GM12864 (cell line): ENCODE results near the gene SLC6A6.

Experiments used
- DNase-seq: peaks from one replicate; pipeline ENCODE4 v3.0.0-alpha.2; 2011; ENCODE audit warnings: low read depth
- H3K4me3 ChIP-seq: 2 replicates; pipeline ENCODE4 v1.5.1; 2011; ENCODE audit warnings: mild to moderate bottlenecking, low read depth, low read length, control low read depth
- CTCF ChIP-seq: IDR thresholded peaks from 2 replicates; pipeline ENCODE4 v1.5.1; 2011; ENCODE audit warnings: low read depth, mild to moderate bottlenecking, moderate library complexity, low read length, control low read depth, inconsistent platforms; ENCODE audit errors: missing control alignments

The SLC6A6 gene

GRCh38 chr3:14457481-14457880 lies 55.1 kb downstream of the SLC6A6 start:
- no peak for TF ChIP-seq CTCF
- H3K4me3 ChIP-seq, result no peak overlapping the region
- DNase-seq, result no peak

DNA sequence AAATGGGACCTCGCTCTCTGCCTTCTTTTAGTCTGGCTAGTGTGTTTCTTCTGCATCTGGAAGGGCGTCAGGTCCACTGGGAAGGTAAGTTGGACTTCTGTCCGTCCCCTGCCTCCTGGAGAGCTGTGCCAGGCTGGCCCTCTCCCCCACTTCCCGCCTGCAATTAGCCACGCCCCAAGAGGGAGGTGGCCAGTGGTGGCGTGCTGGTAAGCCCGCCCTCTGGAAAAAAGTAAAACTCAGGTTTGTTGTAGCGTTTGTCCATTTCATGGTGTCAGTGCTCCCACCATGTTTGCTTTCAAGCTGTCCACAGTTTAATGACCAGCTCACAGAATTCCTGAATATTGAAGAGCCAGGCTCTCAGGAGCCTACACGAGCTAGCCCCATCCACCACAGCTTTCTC lies 55.6 kb downstream of the SLC6A6 start:
- DNase-seq, result no peak

DNA sequence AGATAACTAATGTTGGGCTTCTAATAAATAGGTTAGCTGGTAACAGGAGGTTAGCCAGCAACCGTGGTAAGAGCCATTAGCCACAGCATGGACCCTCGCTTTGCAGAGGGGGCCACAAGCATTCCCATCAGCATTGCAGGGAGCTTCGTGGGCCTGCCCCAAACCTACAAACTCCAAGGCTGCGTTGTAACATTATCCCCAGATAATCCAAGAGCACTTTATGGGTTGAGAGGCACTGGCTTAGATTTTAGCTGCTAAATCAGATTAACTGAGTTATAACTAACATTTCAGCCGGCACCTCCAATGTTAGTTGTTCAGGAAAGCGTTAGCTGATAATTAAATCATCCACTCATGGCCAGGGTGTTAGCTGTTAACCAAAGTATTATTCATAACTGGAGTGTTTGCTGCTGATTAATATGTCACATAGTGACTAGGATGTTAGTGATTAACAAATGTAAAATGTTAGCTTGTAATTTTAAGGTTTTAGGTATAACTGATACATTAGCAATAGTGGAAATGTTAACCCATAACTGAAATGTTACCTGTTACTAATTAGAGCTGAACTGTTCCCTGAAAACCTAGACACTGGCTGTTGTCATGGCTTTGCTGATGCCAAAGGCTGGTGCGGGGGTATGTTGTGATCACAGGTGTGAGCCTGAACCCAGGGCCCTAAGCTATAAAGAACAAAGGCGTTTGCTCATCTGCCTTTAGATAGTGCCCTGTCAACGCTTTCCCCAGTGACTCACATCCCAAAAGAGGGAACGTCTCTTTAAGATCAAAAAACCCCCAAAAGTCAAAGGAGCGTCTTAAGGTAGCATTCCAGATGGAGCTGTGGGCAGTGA lies 56.2 kb downstream of the SLC6A6 start:
- no peak for TF ChIP-seq CTCF
- no peak for DNase-seq
- no peak overlapping the region for H3K4me3 ChIP-seq

More for the DNA sequence above, 55.6 kb downstream of the SLC6A6 start:
- TF ChIP-seq CTCF, result no peak
- no peak overlapping the region for H3K4me3 ChIP-seq

DNA sequence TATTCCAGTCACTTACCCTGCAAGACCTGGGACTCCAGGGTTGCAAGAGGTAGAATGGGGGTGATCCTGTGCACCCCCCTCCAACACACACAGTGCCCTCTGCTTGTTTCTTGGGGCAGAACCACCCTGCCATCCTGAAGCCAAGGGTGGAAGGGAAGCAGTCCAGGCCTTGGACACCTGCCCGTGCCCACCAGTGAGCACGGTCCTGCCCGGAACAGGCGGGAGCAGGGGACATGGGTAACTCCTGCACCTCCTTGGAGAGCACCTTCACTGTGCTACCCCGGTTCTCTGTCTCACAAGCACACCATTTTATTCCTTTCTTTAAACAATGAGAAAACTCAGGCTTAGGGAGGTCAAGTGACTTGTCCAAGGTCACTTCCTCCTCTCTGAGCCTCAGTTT lies 57.0 kb downstream of the SLC6A6 start:
- no peak overlapping the region for H3K4me3 ChIP-seq
- no peak for TF ChIP-seq CTCF
- DNase-seq, result no peak

GRCh38 chr3:14459787-14460186 lies 57.4 kb downstream of the SLC6A6 start:
- no peak for DNase-seq

GRCh38 chr3:14460342-14461005 lies 58.1 kb downstream of the SLC6A6 start:
- H3K4me3 ChIP-seq, result no peak overlapping the region
- DNase-seq, result no peak
- TF ChIP-seq CTCF, result no peak

More at GRCh38 chr3:14459787-14460186, 57.4 kb downstream of the SLC6A6 start:
- no peak overlapping the region for H3K4me3 ChIP-seq
- no peak for TF ChIP-seq CTCF
